ENCODE results near the gene SLC6A7. TPM values are rescaled to one million over a fixed set of nuclear protein-coding genes. Genes with fewer than 3 reads are reported as not detected.

SLC6A7 gene
- total RNA-seq, 1 experiment from 2014 or later, result 0.04 TPM

DNA sequence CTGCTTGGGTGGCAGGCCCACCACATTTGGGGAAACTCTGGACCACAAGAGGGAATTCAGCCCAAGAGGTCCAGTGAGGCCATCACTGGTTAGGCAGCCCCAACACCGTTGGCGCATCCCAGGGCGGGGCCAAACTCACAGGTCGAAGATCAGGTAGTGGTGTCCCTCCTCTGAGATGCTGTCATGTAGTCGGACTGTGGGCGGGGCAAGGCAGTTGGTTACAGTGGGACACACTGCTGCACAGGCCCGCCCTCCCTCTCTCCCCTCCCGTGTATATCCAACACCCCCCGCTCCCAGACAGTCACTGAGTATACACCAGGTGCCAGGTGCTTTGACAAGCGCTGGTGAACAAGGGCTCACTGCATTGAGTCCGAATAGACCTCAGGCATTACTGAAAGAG is 67.6 kb downstream of the SLC6A7 start:
- Mint-ChIP-seq H3K4me1 (peaks cover 5% of the 10 kb centered on the region), H3K4me3 (no peak overlapping the region), H3K9me3 (no peaks in the 10 kb centered on the region), H3K27ac (no peak overlapping the region), H3K36me3 (no peaks in the 10 kb centered on the region), H3K27me3 (ENCODE audit: low read depth) (no peaks in the 10 kb centered on the region)
- TF ChIP-seq FOXK1 (CRISPR knock-in tag; IDR thresholded peaks at IDR 0.05) (no peak), ATF3 (CRISPR knock-in tag; conservative IDR thresholded peaks at IDR 0.05) (no peak), TEAD1 (CRISPR knock-in tag; IDR thresholded peaks at IDR 0.05) (no peak), KAT7 (CRISPR knock-in tag; IDR thresholded peaks at IDR 0.05; ENCODE audit: borderline replicate concordance) (no peak), ARID4B (CRISPR knock-in tag; IDR thresholded peaks at IDR 0.05; ENCODE audit: borderline replicate concordance) (no peak), TEAD4 (CRISPR knock-in tag; IDR thresholded peaks at IDR 0.05) (no peak), E2F4 (CRISPR knock-in tag; IDR thresholded peaks at IDR 0.05; ENCODE audit: borderline replicate concordance, low read depth) (no peak), NFE2L1 (CRISPR knock-in tag; IDR thresholded peaks at IDR 0.05) (no peak), ELF4 (CRISPR knock-in tag; IDR thresholded peaks at IDR 0.05; ENCODE audit: low read depth) (no peak), NR2C2 (CRISPR knock-in tag; IDR thresholded peaks at IDR 0.05) (no peak), ZNF317 (CRISPR knock-in tag; IDR thresholded peaks at IDR 0.05; ENCODE audit: borderline replicate concordance, low read depth) (no peak), RORB (CRISPR knock-in tag; IDR thresholded peaks at IDR 0.05) (no peak), ZNF396 (CRISPR knock-in tag; IDR thresholded peaks at IDR 0.05; ENCODE audit: borderline replicate concordance) (no peak), IRF1 (CRISPR knock-in tag; IDR thresholded peaks at IDR 0.05) (no peak), NR1H2 (CRISPR knock-in tag; IDR thresholded peaks at IDR 0.05) (no peak), USF2 (CRISPR knock-in tag; IDR thresholded peaks at IDR 0.05) (no peak), CDX4 (CRISPR knock-in tag; IDR thresholded peaks at IDR 0.05; ENCODE audit: borderline replicate concordance) (no peak)
- TF ChIP-seq, protein P1, sequence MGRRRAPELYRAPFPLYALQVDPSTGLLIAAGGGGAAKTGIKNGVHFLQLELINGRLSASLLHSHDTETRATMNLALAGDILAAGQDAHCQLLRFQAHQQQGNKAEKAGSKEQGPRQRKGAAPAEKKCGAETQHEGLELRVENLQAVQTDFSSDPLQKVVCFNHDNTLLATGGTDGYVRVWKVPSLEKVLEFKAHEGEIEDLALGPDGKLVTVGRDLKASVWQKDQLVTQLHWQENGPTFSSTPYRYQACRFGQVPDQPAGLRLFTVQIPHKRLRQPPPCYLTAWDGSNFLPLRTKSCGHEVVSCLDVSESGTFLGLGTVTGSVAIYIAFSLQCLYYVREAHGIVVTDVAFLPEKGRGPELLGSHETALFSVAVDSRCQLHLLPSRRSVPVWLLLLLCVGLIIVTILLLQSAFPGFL (CRISPR knock-in tag; IDR thresholded peaks at IDR 0.05; ENCODE audit: borderline replicate concordance), result no peak
- TF ChIP-seq, protein P2, sequence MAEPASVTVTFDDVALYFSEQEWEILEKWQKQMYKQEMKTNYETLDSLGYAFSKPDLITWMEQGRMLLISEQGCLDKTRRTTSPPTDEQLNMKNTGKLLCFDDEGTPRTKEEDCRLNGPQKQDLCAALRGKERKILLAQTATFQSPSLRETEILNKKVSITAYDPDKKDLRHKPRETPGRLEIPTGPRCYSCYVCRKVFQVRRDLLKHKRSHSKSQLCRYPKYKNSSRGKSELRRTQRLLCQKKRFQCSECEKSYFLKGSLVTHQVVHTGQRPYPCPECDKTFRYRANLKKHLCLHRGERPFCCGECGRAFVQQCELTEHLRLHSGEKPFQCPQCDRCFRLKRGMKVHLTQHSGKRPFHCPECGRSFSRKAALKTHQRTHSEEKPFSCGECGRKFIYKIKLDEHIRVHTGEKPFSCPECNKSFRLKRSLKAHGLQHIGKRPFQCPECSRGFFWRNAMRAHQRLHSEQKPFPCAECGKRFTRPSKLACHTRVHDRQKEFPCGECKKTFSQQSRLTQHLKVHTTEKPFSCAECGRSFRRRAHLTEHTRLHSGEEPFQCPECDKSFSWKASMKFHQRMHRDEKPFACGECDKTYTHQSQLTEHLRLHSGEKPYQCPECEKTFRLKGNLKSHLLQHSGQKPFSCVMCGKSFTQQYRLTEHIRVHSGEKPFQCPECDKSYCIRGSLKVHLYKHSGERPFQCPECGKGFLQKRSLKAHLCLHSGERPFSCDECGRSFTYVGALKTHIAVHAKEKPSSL (CRISPR knock-in tag; conservative IDR thresholded peaks at IDR 0.05), result no peak
- TF ChIP-seq, protein P3, sequence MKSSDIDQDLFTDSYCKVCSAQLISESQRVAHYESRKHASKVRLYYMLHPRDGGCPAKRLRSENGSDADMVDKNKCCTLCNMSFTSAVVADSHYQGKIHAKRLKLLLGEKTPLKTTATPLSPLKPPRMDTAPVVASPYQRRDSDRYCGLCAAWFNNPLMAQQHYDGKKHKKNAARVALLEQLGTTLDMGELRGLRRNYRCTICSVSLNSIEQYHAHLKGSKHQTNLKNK (CRISPR knock-in tag; IDR thresholded peaks at IDR 0.05), result no peak
- ChIA-PET POLR2A (no interaction called here), CTCF (interaction anchor here (1.4 kb wide), 2 partner anchors 9 to 67 kb away, joined by 3 to 6 read pairs; partner anchors contain the start of gene SLC6A7)
- no peak for DNase-seq (ENCODE audit: low spot score)
- no peak for ATAC-seq

Measured in WTC11 (cell line).